Measurements from ENCODE around the gene KCNAB2.

The KCNAB2 gene

DNA sequence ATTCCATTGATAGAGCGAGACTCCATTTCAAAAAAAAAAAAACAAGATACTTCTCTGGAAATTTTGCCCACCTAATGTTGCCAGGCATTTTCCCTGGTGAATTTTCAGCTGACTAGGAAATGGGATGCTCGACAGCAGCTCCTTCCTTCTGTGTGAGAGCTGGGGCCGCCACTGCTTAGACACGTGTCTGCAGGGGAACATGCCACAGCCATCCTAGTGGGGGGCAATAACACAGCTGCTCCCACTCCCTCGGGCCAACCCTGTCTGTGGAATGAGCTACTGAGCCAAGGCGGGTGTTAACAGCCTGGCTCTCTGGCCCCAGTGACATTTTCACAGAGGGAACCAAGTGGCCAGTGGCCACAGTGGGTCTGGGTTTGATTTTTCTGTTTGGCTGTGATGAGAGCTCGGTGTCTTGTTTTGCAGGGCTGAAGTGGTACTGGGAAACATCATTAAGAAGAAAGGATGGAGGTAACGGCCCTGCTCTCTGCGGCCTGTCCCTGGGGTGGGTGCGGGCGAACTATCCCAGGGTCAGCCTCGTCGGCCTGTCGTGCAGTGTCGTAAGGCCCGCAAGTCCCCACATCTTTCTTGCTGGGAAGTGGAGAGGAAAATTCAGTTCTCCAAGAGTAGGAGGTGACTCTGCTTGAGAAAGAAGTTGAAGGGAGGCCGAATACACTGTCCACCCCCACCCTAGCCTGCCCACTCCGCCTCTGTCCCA lies 39.2 kb downstream of the KCNAB2 start:
- DNase-seq, result no peak

DNA sequence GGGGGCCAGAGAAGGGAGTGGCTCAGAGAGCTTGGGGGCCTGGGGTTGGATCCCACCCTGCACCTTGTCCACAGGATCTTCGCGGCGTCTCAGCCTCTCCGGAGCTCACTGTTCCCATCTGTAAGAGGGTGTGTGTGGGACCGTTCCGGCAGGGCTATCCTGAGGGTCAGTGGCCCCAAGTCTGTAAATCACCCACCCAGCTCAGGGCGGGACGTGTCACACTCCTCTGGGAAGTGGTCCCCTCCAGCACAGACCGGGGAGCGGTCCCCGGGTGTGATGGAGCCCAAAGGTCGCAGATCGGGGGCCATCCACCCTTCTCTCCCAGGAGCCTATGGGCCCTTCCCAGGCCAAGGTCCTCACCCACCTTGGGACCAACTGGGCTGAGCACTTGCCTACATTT lies 40.0 kb downstream of the KCNAB2 start:
- DNase-seq, result no peak

DNA sequence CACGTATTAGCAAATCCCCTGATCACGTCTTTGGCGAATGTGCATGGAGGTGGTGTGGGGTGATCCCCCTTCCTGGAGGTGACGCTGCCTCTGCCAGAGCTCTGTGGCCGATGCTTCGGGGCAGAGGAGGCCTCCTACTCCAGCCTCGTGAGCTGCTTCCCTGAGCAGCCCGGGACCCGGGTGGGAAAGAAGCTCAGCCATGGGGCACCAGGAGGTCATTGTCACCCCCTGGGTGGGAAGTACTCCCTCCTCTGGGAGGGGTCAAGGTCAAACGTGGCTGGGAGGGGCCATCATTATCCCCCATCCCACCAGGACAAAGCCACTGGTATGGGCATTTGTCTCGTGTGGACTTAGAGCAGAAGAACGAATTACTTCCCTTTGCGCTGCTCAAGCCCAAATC lies 40.7 kb downstream of the KCNAB2 start:
- no peak for DNase-seq

DNA sequence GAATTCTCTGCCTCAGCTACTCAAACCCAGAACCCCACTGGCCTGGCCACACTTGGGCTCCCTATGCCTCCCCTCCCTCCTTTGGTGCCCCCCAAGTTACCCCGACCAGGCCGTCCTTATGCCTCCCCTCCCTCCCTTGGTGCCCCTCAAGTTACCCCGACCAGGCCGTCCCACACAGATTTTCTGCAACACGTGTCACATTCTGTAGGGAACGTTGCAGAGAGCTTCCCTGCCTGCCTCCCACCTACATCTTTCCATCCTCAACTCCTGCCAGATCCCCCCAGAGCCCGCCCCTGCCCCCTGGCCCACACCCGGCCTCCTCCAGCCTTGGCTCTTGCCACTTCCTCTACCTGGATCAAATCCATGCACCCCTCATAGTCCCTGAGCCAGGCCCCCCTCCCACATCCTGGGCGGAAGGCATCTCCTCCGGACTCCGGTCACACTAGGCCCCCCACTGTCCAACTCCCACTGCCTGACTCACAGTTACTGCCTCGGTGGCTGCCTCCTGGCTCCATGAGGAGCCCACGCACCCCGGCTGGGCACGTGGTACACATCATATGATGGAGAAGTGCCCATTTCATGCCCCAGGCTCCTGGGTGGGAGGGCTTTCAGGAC lies 41.2 kb downstream of the KCNAB2 start:
- DNase-seq, result no peak

DNA sequence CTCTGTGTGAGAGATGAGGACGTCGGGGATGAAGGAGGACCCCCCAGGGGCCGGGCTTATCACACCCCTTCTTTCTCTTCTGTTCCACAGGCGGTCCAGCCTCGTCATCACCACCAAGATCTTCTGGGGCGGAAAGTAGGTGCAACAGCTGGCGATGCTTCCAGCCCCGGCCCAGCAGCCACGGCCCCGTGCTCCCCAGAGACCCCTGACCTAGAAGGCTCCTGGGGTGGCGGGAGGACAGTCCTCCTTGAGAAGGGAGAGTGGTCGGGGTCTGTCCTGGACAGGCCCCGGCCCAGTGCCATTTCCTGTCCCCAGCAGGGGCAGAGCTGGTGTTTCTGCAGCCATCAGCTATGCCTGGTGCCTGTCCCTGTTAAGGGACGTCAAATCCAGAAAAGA lies 41.7 kb downstream of the KCNAB2 start:
- no peak for DNase-seq

DNA sequence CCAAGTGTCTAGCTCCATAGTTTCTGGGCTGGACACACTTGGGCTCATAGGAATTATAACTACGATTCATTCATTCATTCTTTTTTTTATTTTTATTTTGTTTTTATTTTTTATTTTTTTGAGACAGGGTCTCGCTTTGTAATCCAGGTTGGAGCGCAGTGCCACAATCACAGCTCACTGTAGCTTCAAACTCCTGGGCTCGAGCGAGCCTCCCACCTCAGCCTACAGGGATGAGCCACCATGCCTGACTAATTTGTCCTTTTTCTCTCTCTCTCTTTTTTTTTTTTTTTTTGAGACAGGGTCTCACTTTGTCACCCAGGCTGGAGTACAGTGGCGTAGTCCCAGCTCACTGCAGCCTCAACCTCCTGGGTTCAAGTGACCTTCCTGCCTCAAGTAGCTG lies 42.3 kb downstream of the KCNAB2 start:
- DNase-seq, result no peak

DNA sequence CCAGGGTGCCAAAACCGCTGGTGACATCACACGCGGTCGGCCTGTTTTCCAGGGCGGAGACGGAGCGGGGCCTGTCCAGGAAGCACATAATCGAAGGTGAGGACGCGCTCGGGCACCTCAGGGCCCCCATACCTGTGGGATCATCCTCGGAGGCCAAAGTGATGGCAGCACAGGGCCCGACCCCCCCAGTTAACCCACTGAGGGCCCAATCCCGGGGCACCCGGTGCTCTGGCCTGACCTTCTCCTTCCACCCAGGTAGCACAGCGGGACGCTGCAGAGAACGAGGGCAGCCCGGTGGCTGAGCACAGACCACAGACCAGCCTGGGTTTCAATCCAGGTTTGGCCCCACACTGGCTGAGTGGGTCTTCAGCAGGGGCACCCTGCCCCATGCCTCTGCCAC lies 43.3 kb downstream of the KCNAB2 start:
- DNase-seq, result no peak

DNA sequence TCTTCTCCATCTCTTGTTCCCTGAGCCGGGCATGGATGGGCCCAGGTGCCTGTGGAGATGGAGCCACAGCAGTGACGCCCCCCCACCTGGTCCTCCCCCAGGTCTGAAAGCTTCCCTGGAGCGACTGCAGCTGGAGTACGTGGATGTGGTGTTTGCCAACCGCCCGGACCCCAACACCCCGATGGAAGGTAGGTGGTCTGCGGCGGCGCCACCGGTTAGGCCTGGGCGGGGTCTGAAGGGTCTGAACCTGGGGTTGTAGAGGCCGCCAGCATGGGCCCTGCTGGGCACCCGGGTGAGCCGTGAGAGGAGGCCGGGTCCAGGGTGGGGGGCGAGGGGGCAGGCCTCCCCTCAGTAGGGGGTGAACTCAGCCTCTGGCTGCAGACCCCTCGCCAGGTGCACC lies 44.6 kb downstream of the KCNAB2 start:
- no peak for DNase-seq

DNA sequence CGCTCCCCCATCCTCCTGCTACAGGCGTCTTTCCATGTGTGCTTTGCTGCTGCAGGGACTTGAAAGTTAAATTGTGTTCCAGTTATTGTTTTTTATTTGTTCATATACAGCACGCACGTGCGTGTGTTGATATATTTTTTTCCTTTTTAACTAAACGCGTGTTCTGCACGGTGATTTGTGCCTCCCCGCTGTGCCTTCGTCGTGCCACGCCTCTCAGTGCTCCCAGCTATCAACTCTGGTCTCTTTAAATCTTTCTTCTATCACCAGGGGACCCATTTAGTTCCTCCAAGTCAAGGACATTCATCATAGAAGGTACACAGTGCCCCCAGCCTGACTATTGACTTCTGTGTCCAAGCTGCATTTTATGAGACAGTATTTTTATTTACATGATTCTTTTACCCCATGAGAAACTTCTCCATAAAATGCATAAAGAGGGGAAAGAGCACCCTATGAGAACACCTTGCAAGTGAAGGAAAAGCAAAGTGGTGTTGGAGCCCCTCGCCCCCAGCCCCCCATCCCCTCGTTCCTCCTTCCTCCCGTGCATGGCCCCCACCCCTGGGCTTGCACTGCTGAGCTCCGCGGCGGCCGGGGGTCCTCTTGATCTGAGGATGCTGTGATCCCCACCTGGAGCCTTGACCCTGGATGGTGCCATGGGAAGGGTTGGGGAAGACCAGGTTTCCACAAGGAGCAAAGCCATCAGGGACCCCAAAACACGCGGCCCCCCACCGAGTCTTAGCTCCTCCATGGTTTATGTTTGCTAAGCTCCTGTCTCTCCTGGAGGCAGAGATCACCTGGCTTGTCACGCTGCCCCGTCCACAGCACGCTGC lies 45.5 kb downstream of the KCNAB2 start:
- no peak for DNase-seq

DNA sequence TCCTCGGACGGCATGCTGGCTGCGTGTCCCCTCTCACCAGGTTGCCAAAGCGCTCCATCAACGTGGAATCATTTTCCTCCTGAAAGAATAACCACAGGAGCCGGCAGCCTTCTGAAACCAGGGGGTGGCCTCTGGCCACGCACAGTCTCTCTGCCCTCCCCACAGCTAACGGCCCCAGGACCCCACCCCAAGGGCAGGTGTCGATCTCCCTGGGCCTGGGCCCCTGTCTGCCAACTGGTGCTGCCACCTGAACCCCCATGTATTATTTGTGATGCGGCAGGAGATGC lies 46.1 kb downstream of the KCNAB2 start:
- DNase-seq, result no peak

DNA sequence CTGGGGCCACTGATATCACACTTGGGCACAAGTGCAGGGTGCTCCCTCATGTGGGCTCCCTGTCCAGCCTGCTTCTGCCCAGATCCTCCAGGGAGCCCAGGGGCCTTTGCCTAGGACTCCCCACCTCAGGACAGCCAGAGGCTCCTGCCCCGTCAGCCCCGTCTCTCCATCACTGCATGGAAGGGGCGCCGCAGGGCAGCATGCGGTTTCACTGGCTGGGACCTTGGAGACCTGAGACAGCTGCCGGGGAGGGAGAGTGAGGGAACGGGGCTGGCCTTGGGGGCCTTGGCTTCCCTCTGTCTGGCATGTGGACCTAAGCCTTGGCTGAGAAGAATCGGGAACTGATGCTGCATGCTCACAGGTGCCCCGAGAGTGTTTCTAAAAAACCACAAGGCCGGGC lies 46.5 kb downstream of the KCNAB2 start:
- DNase-seq, result no peak

DNA sequence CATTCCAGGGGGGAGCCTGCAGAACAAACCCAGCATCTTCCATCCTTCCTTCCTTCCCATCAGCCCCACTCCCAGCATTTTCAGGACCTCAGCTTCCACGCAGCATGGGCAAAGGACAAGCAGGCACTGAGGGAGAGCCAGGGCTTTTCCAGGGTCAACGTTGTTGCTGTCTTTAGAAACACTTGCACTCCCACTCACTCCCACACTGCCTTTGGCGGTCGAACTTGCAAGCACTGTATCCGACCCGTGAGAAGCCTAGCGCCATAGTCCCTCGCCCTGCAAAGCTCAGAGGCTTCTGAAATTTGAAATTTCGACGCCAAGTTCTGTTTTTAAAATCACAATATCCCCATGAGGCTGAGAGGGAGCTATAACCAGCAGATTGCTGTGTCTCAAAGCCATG lies 47.4 kb downstream of the KCNAB2 start:
- no peak for DNase-seq

DNA sequence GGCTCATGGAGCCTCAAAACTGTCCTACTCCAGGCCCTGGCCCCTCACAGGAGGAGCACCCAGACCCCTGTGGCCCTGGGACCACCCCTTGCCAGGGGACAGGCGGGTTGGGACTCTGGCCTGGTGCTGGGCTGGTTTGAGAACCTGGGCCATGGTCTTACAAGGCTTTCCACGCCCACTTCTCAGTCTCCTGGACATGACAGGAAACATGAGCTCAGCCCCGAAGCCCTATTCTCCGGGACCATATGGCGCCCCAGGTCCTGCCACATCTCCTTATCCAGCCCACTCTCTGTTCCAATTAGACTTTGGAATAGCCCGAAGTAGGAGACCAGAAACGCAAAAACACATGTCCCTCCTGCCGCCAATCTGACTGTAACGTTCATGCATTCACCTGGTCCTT lies 47.9 kb downstream of the KCNAB2 start:
- no peak for DNase-seq

DNA sequence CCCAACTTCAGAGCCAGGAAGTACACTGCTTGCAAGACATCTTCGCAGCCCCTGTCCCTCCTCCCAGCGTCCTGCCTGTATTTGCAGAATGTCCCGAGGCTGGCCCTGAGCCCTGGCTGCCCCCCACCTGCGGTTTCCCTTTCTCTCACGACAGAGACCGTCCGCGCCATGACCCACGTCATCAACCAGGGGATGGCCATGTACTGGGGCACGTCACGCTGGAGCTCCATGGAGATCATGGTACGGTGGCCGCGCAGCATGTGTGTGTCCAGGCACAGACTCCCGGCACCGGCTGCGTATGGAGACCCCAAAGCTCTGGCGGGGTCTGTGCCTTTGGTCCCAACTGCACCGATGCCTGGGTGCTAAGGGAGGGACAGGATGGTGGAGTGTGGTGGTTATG lies 48.6 kb downstream of the KCNAB2 start:
- DNase-seq, result no peak

DNA sequence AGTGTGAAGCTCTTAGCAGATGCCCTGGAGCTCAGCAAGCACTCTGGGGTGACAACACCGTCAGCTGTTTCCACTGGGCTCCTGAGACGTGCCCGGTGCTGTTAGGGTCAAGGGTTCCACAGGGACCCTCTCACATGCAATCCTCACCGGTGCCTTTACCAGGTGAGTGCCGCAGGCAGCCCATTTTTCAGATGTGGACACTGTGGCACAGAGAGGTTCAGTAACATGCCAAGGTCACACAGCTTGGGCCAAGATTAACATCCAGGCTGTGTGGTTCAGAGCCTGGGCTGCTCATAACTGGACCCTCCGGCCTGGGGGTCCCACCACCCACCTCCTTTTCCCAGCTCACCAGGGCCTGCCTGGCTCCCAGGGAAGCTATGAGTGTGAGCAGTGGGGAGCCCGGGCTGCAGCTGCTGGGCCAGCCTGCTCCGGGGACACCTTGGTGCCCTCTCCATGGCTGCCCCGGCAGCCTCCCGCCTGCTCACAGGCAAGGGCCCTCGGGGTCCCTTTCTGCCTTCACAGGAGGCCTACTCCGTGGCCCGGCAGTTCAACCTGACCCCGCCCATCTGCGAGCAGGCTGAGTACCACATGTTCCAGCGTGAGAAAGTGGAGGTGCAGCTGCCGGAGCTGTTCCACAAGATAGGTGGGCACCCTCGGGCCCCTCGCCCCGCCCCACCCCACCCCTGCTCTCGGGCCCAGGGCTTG lies 49.3 kb downstream of the KCNAB2 start:
- DNase-seq, result no peak

DNA sequence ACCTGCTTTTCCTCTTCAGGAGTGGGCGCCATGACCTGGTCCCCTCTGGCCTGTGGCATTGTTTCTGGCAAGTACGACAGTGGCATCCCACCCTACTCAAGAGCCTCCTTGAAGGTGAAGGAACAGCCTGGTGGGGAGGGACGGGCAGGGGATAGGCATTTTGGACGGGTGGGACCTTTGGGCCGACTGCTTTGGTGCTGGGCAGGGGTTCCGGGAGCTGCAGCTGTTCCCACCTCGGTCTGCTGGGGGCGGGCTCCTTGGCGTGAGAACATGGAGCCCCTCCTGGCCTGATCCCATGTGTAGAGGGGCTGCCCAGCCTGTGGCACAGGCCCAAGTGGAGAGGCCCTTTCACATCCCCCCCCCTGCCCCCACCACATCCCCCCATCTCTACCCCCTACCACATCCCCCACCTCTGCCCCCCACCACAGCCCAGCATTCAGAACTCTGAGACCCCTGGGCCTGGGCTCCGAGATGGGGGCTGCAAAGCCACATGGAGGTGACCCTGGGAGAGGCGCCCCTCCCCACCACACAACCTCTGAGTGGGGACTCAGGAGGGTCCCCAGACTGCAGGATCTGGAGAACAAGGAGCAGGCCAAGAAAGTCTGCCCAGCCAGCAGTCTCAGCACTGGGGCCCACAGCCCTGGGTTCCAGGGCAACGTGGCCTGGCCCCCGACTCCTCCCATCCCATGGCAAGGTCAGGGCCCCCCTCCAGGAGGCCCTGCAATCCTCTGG lies 50.0 kb downstream of the KCNAB2 start:
- no peak for DNase-seq

DNA sequence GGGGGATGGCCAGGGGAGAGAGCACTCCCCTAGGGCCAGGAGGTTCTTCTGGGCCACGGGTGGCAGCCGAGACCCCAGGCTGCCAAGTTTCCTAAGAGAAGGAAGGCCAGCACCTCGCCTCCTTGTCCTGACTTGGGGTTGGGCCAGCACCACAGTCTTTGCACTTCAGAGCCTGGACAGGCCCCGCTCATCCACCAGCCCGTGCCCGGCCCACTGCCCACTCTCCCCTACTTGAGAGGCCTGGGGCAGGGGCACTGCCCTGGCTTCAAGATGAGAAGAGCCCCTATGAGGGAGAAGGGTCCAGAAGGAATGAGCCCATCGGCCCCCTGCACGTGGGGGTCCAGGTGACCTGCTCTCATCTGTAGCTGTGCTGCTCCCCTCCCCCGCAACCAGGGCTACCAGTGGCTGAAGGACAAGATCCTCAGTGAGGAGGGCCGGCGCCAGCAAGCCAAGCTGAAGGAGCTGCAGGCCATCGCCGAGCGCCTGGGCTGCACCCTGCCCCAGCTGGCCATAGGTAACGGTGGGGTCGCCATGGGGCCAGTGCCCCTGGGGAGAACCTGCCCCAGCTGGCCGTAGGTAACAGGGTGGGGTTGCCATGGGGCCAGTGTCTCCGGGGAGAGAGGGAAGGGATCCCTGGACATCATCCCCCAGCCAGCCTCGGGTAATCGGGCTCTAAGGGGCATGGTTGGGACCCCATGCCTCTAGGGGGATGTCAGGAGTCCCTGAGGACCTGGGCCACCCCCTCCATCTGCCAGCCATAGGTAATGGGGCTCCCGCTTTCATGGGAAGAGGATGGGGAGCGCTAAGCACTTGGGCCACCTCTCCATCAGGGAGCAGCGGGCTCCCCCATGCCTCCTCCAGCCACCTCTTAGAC lies 50.8 kb downstream of the KCNAB2 start:
- no peak for DNase-seq

DNA sequence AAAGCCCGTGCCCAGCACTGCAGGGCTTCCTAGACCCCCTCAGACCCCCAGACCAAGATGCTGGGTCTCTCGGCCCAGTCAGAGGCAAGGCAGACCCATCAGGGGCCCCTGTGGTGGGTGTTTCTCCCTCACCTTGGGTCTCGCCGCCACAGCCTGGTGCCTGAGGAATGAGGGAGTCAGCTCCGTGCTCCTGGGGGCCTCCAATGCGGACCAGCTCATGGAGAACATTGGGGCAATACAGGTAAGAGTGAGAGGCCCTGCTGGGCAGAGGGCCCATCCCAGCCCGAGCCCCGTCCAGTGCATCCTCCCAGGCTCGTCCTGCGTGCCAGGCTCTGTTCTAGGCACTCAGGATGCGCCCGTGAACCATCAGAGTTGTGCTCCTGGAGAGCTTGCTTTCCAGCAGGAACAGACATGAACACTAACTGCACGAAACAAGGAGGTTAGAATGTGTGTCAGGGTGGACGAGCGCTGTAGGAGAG lies 51.5 kb downstream of the KCNAB2 start:
- no peak for DNase-seq

DNA sequence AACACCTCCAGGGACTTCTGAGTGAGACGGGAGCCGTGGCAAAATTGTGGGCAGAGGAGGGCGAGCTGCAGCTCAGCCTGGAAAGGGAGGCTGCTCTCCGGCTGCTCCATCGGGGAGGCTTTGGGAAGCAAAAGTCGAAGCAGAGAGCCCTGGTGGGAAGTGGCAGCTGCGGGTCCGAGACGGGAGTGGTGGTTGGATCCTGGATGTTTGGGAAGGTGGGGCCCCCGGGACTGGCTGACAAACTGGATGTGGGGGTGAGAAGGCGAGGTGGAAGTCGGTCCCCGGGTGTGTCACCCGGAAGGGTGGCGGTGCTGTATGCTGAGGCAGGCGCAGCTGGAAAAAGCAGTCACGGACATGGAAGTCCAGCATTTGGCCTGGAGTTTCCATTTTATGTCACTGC lies 52.1 kb downstream of the KCNAB2 start:
- no peak for DNase-seq

DNA sequence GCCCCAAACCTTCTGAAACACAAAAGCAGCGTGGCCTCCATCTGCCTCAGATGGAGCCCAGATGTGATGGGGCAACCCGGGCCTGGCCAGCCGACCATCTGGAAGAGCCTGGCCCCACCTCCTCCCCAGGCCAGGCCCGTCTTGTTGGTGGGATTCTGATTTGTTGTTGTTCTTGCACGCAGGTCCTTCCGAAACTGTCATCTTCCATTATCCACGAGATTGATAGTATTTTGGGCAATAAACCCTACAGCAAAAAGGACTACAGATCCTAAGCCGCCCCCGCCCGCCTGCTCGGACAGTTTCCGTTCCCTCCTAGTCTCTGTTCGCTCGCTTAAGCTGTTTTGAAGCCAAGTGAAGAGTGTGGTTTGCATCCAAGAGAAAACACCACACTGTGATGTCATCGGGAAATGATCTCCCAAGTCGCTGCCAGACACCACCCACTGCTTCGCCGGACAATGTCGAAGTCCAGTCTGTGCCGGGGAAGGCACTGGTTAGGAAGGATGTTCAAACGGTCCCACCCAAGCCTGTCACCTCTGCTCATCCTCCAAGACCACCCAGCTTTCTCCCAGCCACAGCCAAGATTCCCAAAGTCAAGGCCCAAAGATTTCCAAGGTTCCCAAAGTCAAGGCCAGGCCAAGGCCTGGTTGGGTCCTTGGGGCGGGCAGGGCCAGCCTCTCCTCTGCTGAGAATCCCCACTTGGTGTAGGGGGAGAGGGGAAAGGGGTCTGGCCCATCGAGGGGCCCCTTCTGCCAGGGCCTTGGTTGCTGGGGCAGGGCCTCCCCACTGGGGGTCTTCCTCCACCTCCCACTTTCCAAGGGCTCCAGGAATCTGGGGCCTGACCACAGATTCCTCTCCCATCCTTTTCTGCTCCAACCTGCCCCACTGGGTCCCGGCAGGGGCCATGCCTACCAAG lies 52.9 kb downstream of the KCNAB2 start:
- DNase-seq, result no peak

DNA sequence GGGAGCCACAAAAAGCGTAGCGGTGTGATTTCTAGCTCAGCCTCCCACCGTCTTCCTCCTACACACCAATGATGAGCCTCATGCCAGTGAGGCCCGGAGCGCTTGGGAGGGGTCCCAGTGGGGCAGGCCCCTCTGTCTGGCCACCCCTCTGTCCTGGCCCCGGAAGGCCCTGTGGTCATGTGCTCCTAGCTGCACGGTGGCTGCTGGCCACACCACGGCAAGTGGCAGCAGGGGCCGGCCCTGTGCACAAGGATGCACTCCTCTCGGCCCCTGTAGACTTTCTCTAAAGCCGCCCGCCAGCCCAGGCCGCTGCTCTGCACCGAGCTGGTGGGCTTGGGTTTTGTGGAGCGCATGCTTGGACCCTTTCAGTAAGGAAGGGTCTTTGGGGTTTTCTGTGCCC lies 53.6 kb downstream of the KCNAB2 start:
- DNase-seq, result no peak

All from activated gamma-delta T cell treated with Interleukin-2 at 50 U/mL for 16 hours (primary cell).